Astrocyte of the cerebellum (primary cell): ENCODE measurements around the gene HOXA2.

Experiments used
- DNase-seq: peaks from one replicate; pipeline ENCODE4 v3.0.0-alpha.2; 2011; ENCODE audit warnings: low read depth
- H3K4me3 ChIP-seq: 2 replicates; pipeline ENCODE4 v1.5.1; 2011; ENCODE audit warnings: mild to moderate bottlenecking, low read depth, low read length, moderate library complexity
- CTCF ChIP-seq: IDR thresholded peaks from 2 replicates; pipeline ENCODE4 v1.5.1; 2012; ENCODE audit warnings: low read length, low read depth, moderate library complexity, mild to moderate bottlenecking; ENCODE audit errors: missing control alignments
- in situ Hi-C: cut with HindIII; loops from 2 replicates; pipeline ENCODE4 v1.10.0; 2017; ENCODE audit warnings: low sequenced_read_pairs

HOXA2 gene

GRCh38 chr7:27144781-27145164 lies 42.3 kb upstream of the HOXA2 start:
- in situ Hi-C loops = no loop called here
- TF ChIP-seq CTCF = no peak
- H3K4me3 ChIP-seq = no peak overlapping the region
- no peak for DNase-seq

- no peak overlapping the region for H3K4me3 ChIP-seq
- in situ Hi-C loops = no loop called here
- DNase-seq = no peak
- no peak for TF ChIP-seq CTCF
These were observed 41.7 kb upstream of the HOXA2 start for GRCh38 chr7:27143950-27144780.

GRCh38 chr7:27143023-27143949 lies 40.8 kb upstream of the HOXA2 start, which contains the start of gene HOXA5:
HOXA5 (minus strand) TSS chr7:27143681; CDS start chr7:27143607, 74 bp downstream.
- in situ Hi-C loops = no loop called here
- peak within 1 kb of the TSS; percentile 31 for H3K4me3 ChIP-seq
- no peak for DNase-seq
- TF ChIP-seq CTCF = peak; percentile 73

GRCh38 chr7:27142580-27143022 lies 40.1 kb upstream of the HOXA2 start:
- H3K4me3 ChIP-seq = peak overlapping the region; percentile 31
- no peak for DNase-seq
- no peak for TF ChIP-seq CTCF
- in situ Hi-C loops = no loop called here

GRCh38 chr7:27141923-27142579 lies 39.6 kb upstream of the HOXA2 start:
- no peak for DNase-seq
- TF ChIP-seq CTCF = peak; percentile 5
- in situ Hi-C loops = no loop called here
- H3K4me3 ChIP-seq = peak overlapping the region; percentile 31
